ENCODE measurements around the gene EPHA1. TPM values are rescaled to one million over a fixed set of nuclear protein-coding genes. Genes with fewer than 3 reads are reported as not detected.

The EPHA1 gene
- total RNA-seq, 1 donor from 2014 or later: not detected

DNA sequence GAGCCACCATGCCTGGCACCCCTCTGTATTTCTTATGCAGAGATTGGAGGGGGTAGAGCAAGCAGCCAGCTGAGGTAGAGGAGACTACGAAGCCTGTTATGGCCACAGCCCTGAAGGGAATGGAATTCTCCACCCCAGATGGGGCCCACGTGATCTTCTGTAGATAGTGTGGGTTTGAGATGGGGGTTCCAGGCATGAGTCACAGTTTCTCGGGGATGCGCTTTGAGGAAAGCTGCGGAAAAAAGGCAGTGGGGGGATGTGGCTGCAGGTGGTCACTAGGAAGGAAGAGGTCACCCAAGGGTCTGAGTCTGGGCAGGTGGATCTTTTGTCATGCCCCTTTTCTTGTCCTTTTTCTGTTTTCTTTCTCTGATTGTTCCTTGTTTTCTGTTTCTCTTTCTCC lies 57.6 kb downstream of the EPHA1 start:
- DNase-seq (ENCODE audit: low read depth in 2 of 2): no peak

DNA sequence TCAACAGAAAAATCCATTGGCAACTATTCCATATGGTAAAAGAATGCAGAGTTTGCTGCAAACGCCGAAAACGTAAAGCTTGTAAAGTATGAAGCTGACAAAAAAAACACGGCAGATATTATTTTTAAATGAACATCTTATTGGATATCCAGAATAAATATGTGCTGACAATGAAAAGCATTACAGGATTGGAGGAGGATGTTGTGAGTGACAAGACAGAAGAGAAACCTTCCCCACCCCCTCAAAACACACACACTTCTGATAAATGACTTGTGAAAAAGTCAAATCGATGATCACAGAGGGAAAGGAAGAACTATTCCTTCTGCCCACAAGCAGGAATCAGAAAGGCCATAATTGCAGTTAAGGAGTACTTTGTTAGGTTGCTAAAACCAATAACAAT lies 60.7 kb downstream of the EPHA1 start:
- no peak for DNase-seq (ENCODE audit: low read depth in 2 of 2)

DNA sequence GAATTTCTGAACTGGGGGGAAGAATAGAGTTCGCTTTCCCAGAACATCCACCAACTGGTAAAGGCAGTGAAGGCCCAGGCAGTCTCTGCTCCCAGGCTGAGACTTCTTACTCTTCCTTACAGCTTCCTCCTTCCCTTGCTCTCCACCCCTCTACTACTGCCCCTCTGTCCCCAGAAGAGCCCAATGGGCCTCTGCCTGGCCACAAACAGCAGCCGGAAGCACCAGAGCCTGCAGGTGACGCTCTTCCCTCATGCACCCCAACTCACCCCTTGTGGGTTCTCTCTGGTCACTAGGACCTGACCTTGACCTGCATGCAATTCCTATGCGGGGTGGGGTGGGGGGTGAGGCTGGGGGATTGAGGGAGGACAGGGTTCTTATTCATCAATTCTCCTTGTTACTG lies 62.6 kb downstream of the EPHA1 start:
- DNase-seq (ENCODE audit: low read depth in 2 of 2): no peak

DNA sequence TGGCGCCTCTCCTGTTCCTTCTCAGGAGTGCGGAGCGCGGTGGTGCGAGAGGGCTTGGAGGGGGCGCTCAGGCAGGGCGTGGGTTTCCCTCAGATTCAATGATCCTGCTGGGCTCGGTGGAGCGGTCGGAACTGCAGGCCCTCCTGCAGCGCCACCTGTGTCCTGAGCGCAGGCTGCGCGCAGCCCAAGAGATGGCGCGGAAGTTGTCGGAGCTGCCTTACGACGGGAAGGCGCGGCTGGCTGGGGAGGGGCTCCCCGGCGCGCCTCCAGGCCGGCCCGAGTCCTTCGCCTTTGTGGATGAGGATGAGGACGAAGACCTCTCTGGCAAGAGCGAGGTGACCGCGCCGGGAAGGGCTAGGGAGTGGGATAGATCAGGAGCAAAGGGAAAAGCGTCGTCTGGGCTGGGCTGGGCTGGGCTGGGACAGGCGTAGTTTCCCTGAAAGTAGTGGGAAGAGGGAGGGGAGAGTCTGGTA lies 63.2 kb downstream of the EPHA1 start:
- peak in 1 of 2 donors; percentile 50 for DNase-seq (ENCODE audit: low read depth in 2 of 2)

DNA sequence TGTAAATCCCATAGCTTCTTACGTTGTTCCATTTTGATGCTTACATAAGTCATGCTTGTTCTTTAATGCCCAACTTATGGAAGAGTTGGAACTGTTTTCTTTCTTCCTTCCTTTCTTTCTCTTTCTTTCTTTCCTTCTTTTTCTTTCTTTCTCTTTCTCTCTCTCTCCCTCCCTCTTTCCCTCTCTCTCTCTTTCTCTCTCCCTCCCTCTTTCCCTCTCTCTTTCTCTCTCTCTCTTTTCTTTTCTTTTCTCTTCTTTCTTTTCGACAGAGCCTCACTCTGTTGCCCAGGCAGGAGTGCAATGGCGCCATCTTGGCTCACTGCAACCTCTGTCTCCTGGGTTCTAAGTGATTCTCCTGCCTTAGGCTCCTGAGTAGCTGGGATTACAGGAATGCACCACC lies 65.1 kb downstream of the EPHA1 start:
- DNase-seq (ENCODE audit: low read depth in 2 of 2): no peak

DNA sequence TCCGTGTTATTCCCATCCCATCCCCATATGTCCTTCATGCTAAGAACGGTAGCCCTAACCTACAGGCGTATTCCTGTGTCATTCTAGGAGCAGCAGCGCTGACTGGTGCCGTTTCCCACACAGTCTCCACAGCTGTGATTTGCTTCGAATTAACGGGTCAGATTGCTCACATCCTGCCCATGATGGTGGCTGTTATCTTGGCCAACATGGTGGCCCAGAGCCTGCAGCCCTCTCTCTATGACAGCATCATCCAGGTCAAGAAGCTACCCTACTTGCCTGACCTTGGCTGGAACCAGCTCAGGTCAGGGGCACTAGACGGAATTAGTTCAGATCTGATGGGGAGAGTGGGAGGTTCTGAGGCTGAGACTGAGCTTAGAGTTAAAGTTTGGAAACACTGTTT lies 66.8 kb downstream of the EPHA1 start:
- DNase-seq (ENCODE audit: low read depth in 2 of 2): no peak

Other genes starting within 250 kb of the EPHA1 start
- not detected in 2 replicates for gene TAS2R39, start 225.4 kb downstream of the EPHA1 start, total RNA-seq
- not detected in 2 replicates for gene TAS2R40, start 186.8 kb downstream of the EPHA1 start, total RNA-seq
- gene GSTK1, start 145.4 kb downstream of the EPHA1 start, total RNA-seq: 58.0 and 94.2 TPM in 2 replicates
- not detected in 2 replicates for gene TMEM139, start 123.9 kb downstream of the EPHA1 start, total RNA-seq
- gene CASP2, start 120.5 kb downstream of the EPHA1 start, total RNA-seq: 12.3 and 19.1 TPM in 2 replicates
- gene CLCN1, start 92.7 kb downstream of the EPHA1 start, total RNA-seq: not detected in 2 replicates
- 0.13 TPM in 2 replicates for gene FAM131B, start 46.1 kb downstream of the EPHA1 start, total RNA-seq
- 11.8 and 33.3 TPM in 2 replicates for gene ZYX, start 27.5 kb downstream of the EPHA1 start, total RNA-seq
- gene TAS2R60, start 34.6 kb upstream of the EPHA1 start, total RNA-seq: not detected in 2 replicates
- not detected in 2 replicates for gene TAS2R41, start 69.0 kb upstream of the EPHA1 start, total RNA-seq
- 0.13 TPM in 1 of 2 replicates, not detected in the other for gene CTAGE15, start 162.9 kb upstream of the EPHA1 start, total RNA-seq
- 3.9 and 7.3 TPM in 2 replicates for gene TCAF2, start 212.1 kb upstream of the EPHA1 start, total RNA-seq

Data from dermis microvascular lymphatic vessel endothelial cell (primary cell).